AG10803 (cell line): Measurements from ENCODE around the gene SPCS3.
"Not testable (repeated sequence)": the region's sequence is repeated elsewhere in the genome, so short reads cannot be mapped to it uniquely, and the experiment has no call there.

Experiments used
- DNase-seq: peaks from one replicate; pipeline ENCODE4 v3.0.0; 2010; ENCODE audit warnings: low read depth
- H3K4me3 ChIP-seq: 2 replicates; pipeline ENCODE4 v1.5.1; 2011; ENCODE audit warnings: mild to moderate bottlenecking, low read length, control low read depth
- TF ChIP-seq, protein P1 (sequence below): conservative IDR thresholded peaks from 2 replicates; pipeline ENCODE4 v1.5.1; 2011; ENCODE audit warnings: mild to moderate bottlenecking, low read length, control low read depth, inconsistent platforms

SPCS3 gene

DNA sequence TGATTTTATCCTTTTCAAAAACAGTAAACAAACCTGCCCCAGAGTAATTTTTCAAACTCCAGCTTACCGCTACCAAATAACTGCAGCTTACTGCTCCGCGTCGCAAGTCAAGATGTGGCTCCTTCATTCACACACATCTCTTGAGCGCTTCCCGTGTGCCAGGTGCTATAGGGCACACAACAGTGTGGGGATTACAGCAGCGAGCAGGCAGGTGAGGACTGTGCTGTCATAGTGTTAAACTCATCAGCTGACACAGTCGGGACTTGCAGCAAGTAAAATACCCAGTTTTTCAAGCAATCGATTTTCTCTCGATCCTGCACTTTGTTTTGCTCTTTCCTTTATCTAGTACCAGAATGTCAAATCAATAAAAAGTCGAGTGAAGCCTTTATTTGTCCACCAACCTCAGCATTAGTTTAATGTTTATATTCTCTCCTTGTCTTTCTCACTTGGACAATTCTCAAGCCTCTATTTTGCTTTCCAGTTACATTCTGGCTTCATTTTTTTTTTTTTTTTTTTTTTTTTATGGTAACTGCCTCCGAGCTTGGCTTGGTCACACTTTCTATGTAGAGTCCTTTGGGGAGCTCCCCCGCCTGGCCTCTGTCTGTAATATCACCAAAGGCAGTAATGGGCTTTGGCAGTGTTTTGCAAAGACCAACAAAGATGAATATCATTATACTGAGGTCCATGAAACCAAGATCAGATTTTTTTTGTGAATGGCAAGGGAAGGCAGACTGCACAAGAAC, 42.4 kb upstream of the SPCS3 start:
- DNase-seq, result peak; percentile 69
- TF ChIP-seq, protein P1, sequence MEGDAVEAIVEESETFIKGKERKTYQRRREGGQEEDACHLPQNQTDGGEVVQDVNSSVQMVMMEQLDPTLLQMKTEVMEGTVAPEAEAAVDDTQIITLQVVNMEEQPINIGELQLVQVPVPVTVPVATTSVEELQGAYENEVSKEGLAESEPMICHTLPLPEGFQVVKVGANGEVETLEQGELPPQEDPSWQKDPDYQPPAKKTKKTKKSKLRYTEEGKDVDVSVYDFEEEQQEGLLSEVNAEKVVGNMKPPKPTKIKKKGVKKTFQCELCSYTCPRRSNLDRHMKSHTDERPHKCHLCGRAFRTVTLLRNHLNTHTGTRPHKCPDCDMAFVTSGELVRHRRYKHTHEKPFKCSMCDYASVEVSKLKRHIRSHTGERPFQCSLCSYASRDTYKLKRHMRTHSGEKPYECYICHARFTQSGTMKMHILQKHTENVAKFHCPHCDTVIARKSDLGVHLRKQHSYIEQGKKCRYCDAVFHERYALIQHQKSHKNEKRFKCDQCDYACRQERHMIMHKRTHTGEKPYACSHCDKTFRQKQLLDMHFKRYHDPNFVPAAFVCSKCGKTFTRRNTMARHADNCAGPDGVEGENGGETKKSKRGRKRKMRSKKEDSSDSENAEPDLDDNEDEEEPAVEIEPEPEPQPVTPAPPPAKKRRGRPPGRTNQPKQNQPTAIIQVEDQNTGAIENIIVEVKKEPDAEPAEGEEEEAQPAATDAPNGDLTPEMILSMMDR, result peak; percentile 76
- no peak overlapping the region for H3K4me3 ChIP-seq

GRCh38 chr4:176279560-176279959, 40.2 kb upstream of the SPCS3 start:
- DNase-seq, H3K4me3 ChIP-seq: not testable (repeated sequence)

DNA sequence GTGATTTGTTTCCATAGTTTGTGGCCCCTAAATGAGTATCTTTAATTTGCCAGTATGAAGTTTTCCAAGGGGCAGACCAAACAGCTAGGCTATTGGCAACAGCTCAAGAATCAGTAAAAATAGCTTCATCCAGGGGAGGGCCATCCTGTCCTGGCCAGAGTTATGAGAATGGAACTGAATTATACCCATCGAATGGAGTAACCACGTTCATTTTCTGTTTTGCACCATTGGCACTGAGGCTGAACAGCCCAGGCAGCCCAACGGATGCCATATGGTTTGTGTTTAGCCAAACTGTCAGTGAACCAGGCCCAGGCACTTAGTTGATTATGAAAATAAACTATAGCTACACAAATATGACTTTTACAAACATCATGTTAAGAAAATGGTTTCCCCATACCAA, 33.0 kb upstream of the SPCS3 start:
- TF ChIP-seq, protein P1, result no peak
- DNase-seq, result peak; percentile 20
- H3K4me3 ChIP-seq, result no peak overlapping the region

DNA sequence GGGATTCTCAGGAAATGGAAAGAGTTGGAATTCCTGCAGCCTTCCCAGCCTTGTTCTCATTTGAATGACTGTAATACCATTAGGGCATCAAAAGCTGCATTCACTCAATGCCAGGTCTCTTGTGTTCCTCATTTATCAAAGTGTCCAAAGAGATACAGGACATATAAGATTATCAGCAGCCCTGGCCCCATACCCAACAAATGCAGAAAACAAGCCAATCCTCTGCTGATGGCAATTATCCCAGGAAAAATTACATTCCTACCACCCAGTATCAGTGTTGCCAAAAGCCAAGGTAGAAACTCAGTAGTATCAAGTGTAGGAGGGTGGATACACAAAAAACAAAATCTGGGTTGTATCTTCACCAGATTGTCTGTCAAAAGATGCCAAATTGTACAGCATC, 32.2 kb upstream of the SPCS3 start:
- no peak for DNase-seq
- H3K4me3 ChIP-seq, result no peak overlapping the region
- TF ChIP-seq, protein P1, result no peak

- no peak for DNase-seq
- H3K4me3 ChIP-seq, result no peak overlapping the region
- TF ChIP-seq, protein P1, result no peak
These were observed 31.7 kb upstream of the SPCS3 start for GRCh38 chr4:176288020-176288419.

GRCh38 chr4:176289561-176289960, 30.2 kb upstream of the SPCS3 start:
- DNase-seq, result no peak
- TF ChIP-seq, protein P1, result no peak
- no peak overlapping the region for H3K4me3 ChIP-seq

- no peak for DNase-seq
- no peak overlapping the region for H3K4me3 ChIP-seq
- TF ChIP-seq, protein P1, result no peak
These were observed 29.2 kb upstream of the SPCS3 start for GRCh38 chr4:176290520-176290919.
